GM21526 (cell line): ENCODE results near the gene ITPKB.

Experiments
- ATAC-seq: cut with Tn5 transposase; IDR thresholded peaks from one replicate; pipeline ENCODE4 v1.9.1; 2021; ENCODE audit warnings: moderate library complexity; ENCODE audit not compliant: unreplicated experiment, low FRiP score

ITPKB gene

GRCh38 chr1:226655251-226656163, 83.6 kb downstream of the ITPKB start:
- ATAC-seq, result no peak

- no peak for ATAC-seq
Observed at GRCh38 chr1:226654668-226655055, 84.4 kb downstream of the ITPKB start.

- ATAC-seq, result no peak
Observed at GRCh38 chr1:226654046-226654667, 84.9 kb downstream of the ITPKB start.

GRCh38 chr1:226653311-226653921, 85.7 kb downstream of the ITPKB start:
- no peak for ATAC-seq

- ATAC-seq, result no peak
Observed at GRCh38 chr1:226652613-226653012, 86.5 kb downstream of the ITPKB start.

- no peak for ATAC-seq
Observed at GRCh38 chr1:226651732-226652105, 87.4 kb downstream of the ITPKB start.

- ATAC-seq, result no peak
Observed at GRCh38 chr1:226651041-226651731, 87.9 kb downstream of the ITPKB start.

GRCh38 chr1:226650236-226650841, 88.7 kb downstream of the ITPKB start:
- ATAC-seq, result no peak

GRCh38 chr1:226649780-226650179, 89.3 kb downstream of the ITPKB start:
- ATAC-seq, result no peak

- no peak for ATAC-seq
Observed at GRCh38 chr1:226649244-226649643, 89.8 kb downstream of the ITPKB start.

GRCh38 chr1:226648421-226648820, 90.7 kb downstream of the ITPKB start:
- ATAC-seq, result no peak

GRCh38 chr1:226647719-226648118, 91.4 kb downstream of the ITPKB start:
- ATAC-seq, result no peak

- no peak for ATAC-seq
Observed at GRCh38 chr1:226646870-226647449, 92.1 kb downstream of the ITPKB start.

GRCh38 chr1:226646026-226646869, 92.8 kb downstream of the ITPKB start:
- ATAC-seq, result no peak

- ATAC-seq, result no peak
Observed at GRCh38 chr1:226645279-226645976, 93.7 kb downstream of the ITPKB start.

- ATAC-seq, result no peak
Observed at GRCh38 chr1:226644541-226645176, 94.4 kb downstream of the ITPKB start.

GRCh38 chr1:226643611-226644540, 95.2 kb downstream of the ITPKB start:
- ATAC-seq, result peak; percentile 58
